ENCODE measurements around the gene AQP7.

AQP7 gene

DNA sequence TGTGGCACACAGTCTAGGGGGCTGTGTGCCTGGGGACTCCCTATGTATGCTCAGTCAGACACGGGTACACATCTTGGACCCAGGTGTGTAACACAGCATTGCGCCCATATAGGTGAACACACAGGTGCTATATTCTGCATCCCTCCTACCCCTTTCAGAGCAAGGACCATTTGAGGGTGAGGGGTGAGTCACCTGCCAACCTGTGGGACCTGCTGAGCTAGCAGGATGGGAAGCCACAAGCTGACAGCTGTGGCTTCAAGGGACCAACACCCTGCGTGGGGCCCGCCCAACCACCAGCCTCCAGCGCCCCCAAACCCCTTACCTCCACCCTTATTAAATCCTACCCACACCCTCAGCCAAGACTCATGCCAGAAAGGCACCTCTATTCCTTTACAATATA is 14.6 kb upstream of the AQP7 start:
- no peak overlapping the region for H3K4me3 ChIP-seq (ENCODE audit: low read depth, low read length)
- H3K27ac ChIP-seq (ENCODE audit: extremely low read depth, low read depth, low read length), result no peak overlapping the region
- H3K4me1 ChIP-seq (ENCODE audit: control insufficient read depth, insufficient read depth, low read length), result 0 out of 2 replicates have a peak, but pooled peaks cover 3% of the 10 kb centered on the region
- TF ChIP-seq SCRT2 (tag by site-specific recombination; IDR thresholded peaks at IDR 0.05) (peak; percentile 78), ZNF311 (tag by site-specific recombination; IDR thresholded peaks at IDR 0.05; ENCODE audit: borderline replicate concordance) (no peak), SCRT1 (tag by site-specific recombination; IDR thresholded peaks at IDR 0.05; ENCODE audit: borderline replicate concordance) (peak; percentile 80; the same call in 1 of the 2 replicates)
- H3K36me3 ChIP-seq (ENCODE audit: control insufficient read depth in 2 of 2, insufficient read depth in 1 of 2, low read length in 2 of 2), result no peaks in the 10 kb centered on the region
- POLR2A ChIA-PET, result no interaction called here
- H3K9me3 ChIP-seq (ENCODE audit: control insufficient read depth, insufficient read depth, low read depth, low read length), result no peaks in the 10 kb centered on the region
- CTCF ChIA-PET, result interaction anchor here (0.7 to 6.4 kb wide), 7 partner anchors 10 to 63 kb away, joined by 3 to 51 read pairs (median 16); partner anchors contain the start of genes AQP3 and AQP7

GRCh38 chr9:33415501-33416038 is 13.2 kb upstream of the AQP7 start:
- H3K36me3 ChIP-seq (ENCODE audit: control insufficient read depth in 2 of 2, insufficient read depth in 1 of 2, low read length in 2 of 2), result no peaks in the 10 kb centered on the region
- POLR2A ChIA-PET, result interaction anchor here (0.5 to 1.2 kb wide), 5 partner anchors 17 to 58 kb away, joined by 3 to 5 read pairs (median 3); partner anchors contain the start of genes AQP3 and NOL6
- no peaks in the 10 kb centered on the region for H3K9me3 ChIP-seq (ENCODE audit: control insufficient read depth, insufficient read depth, low read depth, low read length)
- CTCF ChIA-PET, result interaction anchor here (0.6 to 6.4 kb wide), 44 partner anchors 8 to 1033 kb away, joined by 3 to 51 read pairs (median 4); partner anchors contain the start of genes AQP3, AQP7, NFX1 and NOL6
- H3K27ac ChIP-seq (ENCODE audit: extremely low read depth, low read depth, low read length), result no peak overlapping the region
- 0 out of 2 replicates have a peak, but pooled peaks cover 3% of the 10 kb centered on the region for H3K4me1 ChIP-seq (ENCODE audit: control insufficient read depth, insufficient read depth, low read length)
- no peak overlapping the region for H3K4me3 ChIP-seq (ENCODE audit: low read depth, low read length)
- peak; percentile 77 for TF ChIP-seq ZIC2 (tag by site-specific recombination; IDR thresholded peaks at IDR 0.05)
- TF ChIP-seq, protein P1, sequence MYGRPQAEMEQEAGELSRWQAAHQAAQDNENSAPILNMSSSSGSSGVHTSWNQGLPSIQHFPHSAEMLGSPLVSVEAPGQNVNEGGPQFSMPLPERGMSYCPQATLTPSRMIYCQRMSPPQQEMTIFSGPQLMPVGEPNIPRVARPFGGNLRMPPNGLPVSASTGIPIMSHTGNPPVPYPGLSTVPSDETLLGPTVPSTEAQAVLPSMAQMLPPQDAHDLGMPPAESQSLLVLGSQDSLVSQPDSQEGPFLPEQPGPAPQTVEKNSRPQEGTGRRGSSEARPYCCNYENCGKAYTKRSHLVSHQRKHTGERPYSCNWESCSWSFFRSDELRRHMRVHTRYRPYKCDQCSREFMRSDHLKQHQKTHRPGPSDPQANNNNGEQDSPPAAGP (tag by site-specific recombination; IDR thresholded peaks at IDR 0.05), result peak; percentile 98
- TF ChIP-seq ZNF654 (tag by site-specific recombination; IDR thresholded peaks at IDR 0.05; ENCODE audit: low read depth), result peak; percentile 28
- 0 out of 2 replicates have a peak, but pooled peaks have one; percentile 19 for TF ChIP-seq ZBTB17 (tag by site-specific recombination; IDR thresholded peaks at IDR 0.05)
- peak; percentile 35; the same call in 1 of the 2 replicates for TF ChIP-seq SP3 (tag by site-specific recombination; IDR thresholded peaks at IDR 0.05)
- TF ChIP-seq, protein P2, sequence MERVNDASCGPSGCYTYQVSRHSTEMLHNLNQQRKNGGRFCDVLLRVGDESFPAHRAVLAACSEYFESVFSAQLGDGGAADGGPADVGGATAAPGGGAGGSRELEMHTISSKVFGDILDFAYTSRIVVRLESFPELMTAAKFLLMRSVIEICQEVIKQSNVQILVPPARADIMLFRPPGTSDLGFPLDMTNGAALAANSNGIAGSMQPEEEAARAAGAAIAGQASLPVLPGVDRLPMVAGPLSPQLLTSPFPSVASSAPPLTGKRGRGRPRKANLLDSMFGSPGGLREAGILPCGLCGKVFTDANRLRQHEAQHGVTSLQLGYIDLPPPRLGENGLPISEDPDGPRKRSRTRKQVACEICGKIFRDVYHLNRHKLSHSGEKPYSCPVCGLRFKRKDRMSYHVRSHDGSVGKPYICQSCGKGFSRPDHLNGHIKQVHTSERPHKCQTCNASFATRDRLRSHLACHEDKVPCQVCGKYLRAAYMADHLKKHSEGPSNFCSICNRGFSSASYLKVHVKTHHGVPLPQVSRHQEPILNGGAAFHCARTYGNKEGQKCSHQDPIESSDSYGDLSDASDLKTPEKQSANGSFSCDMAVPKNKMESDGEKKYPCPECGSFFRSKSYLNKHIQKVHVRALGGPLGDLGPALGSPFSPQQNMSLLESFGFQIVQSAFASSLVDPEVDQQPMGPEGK (tag by site-specific recombination; IDR thresholded peaks at IDR 0.05), result peak; percentile 69
- TF ChIP-seq ZNF610 (tag by site-specific recombination; IDR thresholded peaks at IDR 0.05; ENCODE audit: borderline replicate concordance), result no peak
- TF ChIP-seq OVOL3 (tag by site-specific recombination; IDR thresholded peaks at IDR 0.05), result no peak
- TF ChIP-seq CTCF (tag by site-specific recombination; IDR thresholded peaks at IDR 0.05), result peak; percentile 72
- no peak for TF ChIP-seq ZNF426 (tag by site-specific recombination; IDR thresholded peaks at IDR 0.05)
- 0 out of 2 replicates have a peak, but pooled peaks have one; percentile 49 for TF ChIP-seq ZNF24 (tag by site-specific recombination; IDR thresholded peaks at IDR 0.05)
- no peak for TF ChIP-seq ZNF433 (tag by site-specific recombination; IDR thresholded peaks at IDR 0.05; ENCODE audit: low read depth)
- peak; percentile 71 for TF ChIP-seq ZNF629 (tag by site-specific recombination; IDR thresholded peaks at IDR 0.05)
- TF ChIP-seq MYNN (tag by site-specific recombination; IDR thresholded peaks at IDR 0.05; ENCODE audit: borderline replicate concordance), result no peak
- peak; percentile 29; the same call in 1 of the 2 replicates for TF ChIP-seq ZBTB48 (tag by site-specific recombination; IDR thresholded peaks at IDR 0.05)
- TF ChIP-seq GLI4 (tag by site-specific recombination; IDR thresholded peaks at IDR 0.05), result no peak
- no peak for TF ChIP-seq ZBTB1 (tag by site-specific recombination; IDR thresholded peaks at IDR 0.05)
- TF ChIP-seq ZXDB (tag by site-specific recombination; IDR thresholded peaks at IDR 0.05), result 0 out of 2 replicates have a peak, but pooled peaks have one; percentile 27
- TF ChIP-seq ZNF302 (tag by site-specific recombination; IDR thresholded peaks at IDR 0.05; ENCODE audit: low read depth), result no peak
- peak; percentile 84 for TF ChIP-seq BCL11B (tag by site-specific recombination; IDR thresholded peaks at IDR 0.05; ENCODE audit: low read depth)
- TF ChIP-seq SP7 (tag by site-specific recombination; IDR thresholded peaks at IDR 0.05), result peak; percentile 90
- TF ChIP-seq, protein P3, sequence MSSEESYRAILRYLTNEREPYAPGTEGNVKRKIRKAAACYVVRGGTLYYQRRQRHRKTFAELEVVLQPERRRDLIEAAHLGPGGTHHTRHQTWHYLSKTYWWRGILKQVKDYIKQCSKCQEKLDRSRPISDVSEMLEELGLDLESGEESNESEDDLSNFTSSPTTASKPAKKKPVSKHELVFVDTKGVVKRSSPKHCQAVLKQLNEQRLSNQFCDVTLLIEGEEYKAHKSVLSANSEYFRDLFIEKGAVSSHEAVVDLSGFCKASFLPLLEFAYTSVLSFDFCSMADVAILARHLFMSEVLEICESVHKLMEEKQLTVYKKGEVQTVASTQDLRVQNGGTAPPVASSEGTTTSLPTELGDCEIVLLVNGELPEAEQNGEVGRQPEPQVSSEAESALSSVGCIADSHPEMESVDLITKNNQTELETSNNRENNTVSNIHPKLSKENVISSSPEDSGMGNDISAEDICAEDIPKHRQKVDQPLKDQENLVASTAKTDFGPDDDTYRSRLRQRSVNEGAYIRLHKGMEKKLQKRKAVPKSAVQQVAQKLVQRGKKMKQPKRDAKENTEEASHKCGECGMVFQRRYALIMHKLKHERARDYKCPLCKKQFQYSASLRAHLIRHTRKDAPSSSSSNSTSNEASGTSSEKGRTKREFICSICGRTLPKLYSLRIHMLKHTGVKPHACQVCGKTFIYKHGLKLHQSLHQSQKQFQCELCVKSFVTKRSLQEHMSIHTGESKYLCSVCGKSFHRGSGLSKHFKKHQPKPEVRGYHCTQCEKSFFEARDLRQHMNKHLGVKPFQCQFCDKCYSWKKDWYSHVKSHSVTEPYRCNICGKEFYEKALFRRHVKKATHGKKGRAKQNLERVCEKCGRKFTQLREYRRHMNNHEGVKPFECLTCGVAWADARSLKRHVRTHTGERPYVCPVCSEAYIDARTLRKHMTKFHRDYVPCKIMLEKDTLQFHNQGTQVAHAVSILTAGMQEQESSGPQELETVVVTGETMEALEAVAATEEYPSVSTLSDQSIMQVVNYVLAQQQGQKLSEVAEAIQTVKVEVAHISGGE (tag by site-specific recombination; conservative IDR thresholded peaks at IDR 0.05; ENCODE audit: low read depth), result peak; percentile 54; the same call in 1 of the 2 replicates
- peak; percentile 54 for TF ChIP-seq GLIS2 (tag by site-specific recombination; IDR thresholded peaks at IDR 0.05)
- no peak for TF ChIP-seq ZNF169 (tag by site-specific recombination; IDR thresholded peaks at IDR 0.05)

Measured in HEK293 (cell line).